NCI-H1930 (cell line): ENCODE measurements around the gene PSEN2.

ENCODE experiments used
- DNase-seq, 2 experiments: peaks; one replicate each; lab custom pipeline; 2025; lab: John Stamatoyannopoulos, UW

The PSEN2 gene

GRCh38 chr1:226865590-226865989 lies 4.8 kb upstream of the PSEN2 start:
- DNase-seq, result no peak

- DNase-seq, result no peak
Observed at GRCh38 chr1:226867461-226868054, 2.9 kb upstream of the PSEN2 start.

- DNase-seq, result no peak
Observed at GRCh38 chr1:226868726-226869125, 1.7 kb upstream of the PSEN2 start.

GRCh38 chr1:226870026-226870400 lies 403 bp upstream of the PSEN2 start:
- DNase-seq, result no peak

GRCh38 chr1:226871636-226872327 lies 1.4 kb downstream of the PSEN2 start:
- no peak for DNase-seq

- DNase-seq, result no peak
Observed at GRCh38 chr1:226872437-226872836, 2.0 kb downstream of the PSEN2 start.

- no peak for DNase-seq
Observed at GRCh38 chr1:226873771-226874578, 3.6 kb downstream of the PSEN2 start.

- DNase-seq, result no peak
Observed at GRCh38 chr1:226874579-226875425, 4.4 kb downstream of the PSEN2 start.

GRCh38 chr1:226875641-226876295 lies 5.4 kb downstream of the PSEN2 start:
- DNase-seq, result no peak

- DNase-seq, result no peak
Observed at GRCh38 chr1:226877669-226878068, 7.3 kb downstream of the PSEN2 start.

- DNase-seq, result no peak
Observed at GRCh38 chr1:226880372-226881287, 10.2 kb downstream of the PSEN2 start.

GRCh38 chr1:226881515-226882185 lies 11.2 kb downstream of the PSEN2 start:
- no peak for DNase-seq

- no peak for DNase-seq
Observed at GRCh38 chr1:226882187-226882586, 11.8 kb downstream of the PSEN2 start.

- no peak for DNase-seq
Observed at GRCh38 chr1:226882631-226883409, 12.4 kb downstream of the PSEN2 start.

- no peak for DNase-seq
Observed at GRCh38 chr1:226883630-226884029, 13.2 kb downstream of the PSEN2 start.

GRCh38 chr1:226884116-226884625 lies 13.8 kb downstream of the PSEN2 start:
- no peak for DNase-seq

GRCh38 chr1:226884966-226885820 lies 14.8 kb downstream of the PSEN2 start:
- DNase-seq, result no peak
